HG02571 (cell line): Measurements from ENCODE around the gene DGKB.

ENCODE experiments used
- ATAC-seq: cut with Tn5 transposase; IDR thresholded peaks from one replicate; pipeline ENCODE4 v1.9.1; 2021; ENCODE audit warnings: mild to moderate bottlenecking, moderate library complexity; ENCODE audit not compliant: unreplicated experiment

DGKB gene

DNA sequence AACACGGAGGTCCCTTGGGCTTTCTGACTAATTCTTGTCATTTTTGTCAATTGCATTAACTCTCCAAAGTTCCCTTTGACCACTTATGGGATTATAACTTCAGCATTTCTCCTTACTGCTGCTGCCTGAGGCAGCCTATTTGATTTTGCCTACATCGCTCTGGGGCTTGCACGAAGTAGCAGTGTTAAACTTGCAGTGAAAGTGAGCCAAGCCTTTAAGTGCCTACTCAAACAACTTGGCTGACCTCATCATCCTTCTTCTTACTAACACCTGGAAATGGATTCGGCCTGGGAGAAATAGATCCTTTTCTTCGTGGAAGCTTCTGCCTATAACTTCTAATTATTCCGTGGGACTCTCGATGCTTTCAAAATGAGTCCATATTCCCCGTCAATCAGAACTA lies 76.6 kb downstream of the DGKB start:
- ATAC-seq: no peak

DNA sequence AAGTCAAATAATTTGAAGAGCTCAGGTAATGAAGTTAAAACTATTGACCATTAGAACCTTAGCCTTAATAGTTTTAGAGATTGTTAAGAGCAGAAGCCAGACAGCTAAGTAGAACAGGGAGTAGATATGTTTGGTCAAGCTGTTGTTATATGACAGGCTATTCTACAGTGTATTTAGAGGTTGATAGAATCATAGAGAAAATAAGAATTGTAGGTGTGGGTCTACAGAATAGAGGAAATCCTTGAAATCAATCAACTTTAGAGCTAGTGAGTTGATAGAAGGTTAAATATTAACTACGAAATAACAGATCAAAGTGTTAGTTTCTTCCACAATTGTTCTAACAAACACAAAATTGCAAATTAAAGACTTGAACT lies 80.1 kb downstream of the DGKB start:
- no peak for ATAC-seq

DNA sequence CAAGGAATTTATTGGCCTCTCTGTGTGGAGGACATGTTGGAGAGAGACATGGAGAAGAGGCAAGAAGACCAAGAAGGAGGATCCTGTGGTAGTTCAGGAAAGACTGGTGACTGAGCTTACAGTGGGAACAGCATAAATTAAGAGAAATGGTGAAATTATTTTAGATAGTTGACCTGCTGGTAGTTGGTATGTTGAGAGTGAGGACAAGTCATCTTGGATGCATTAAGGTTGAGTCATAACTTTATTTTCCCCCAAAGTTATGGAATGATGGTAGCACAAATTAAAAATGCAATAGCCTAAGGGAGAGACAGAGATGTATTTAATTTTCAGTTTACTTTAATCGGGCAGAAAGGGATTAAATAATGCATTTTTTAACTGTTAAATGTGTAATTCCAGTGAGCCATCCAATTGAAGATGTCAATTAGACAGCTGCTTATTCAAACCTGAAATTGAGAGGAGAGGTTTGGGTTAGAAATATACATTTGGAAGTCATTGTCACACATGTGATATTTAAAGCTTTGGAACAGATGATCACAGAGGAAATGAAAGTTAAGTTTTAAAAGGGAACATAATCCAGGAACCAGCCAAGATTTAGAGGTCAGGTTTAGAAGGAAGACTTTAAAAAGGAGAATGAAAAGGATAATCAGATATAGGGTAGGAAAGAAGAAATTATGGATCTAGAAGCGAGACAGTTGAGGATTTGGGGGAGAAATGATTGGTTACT lies 80.6 kb downstream of the DGKB start:
- no peak for ATAC-seq

DNA sequence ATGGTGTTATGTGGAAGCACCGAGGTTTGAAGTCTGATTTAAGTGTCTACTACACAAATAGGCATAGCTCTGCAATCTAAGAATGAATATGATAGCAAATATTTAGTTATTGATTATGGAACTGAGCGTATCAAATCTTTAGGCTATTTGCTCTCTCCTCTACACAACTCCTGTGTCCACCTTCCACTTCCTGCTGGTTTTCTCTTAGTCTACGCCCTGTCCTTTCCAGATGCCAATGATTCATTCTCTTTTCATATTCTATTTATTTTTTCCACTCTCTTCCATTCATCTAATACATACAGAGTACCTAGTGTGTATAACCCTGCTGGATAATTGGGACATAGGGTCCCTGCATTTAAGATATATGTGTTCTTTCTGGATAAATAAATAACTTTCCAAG lies 83.7 kb downstream of the DGKB start:
- no peak for ATAC-seq

DNA sequence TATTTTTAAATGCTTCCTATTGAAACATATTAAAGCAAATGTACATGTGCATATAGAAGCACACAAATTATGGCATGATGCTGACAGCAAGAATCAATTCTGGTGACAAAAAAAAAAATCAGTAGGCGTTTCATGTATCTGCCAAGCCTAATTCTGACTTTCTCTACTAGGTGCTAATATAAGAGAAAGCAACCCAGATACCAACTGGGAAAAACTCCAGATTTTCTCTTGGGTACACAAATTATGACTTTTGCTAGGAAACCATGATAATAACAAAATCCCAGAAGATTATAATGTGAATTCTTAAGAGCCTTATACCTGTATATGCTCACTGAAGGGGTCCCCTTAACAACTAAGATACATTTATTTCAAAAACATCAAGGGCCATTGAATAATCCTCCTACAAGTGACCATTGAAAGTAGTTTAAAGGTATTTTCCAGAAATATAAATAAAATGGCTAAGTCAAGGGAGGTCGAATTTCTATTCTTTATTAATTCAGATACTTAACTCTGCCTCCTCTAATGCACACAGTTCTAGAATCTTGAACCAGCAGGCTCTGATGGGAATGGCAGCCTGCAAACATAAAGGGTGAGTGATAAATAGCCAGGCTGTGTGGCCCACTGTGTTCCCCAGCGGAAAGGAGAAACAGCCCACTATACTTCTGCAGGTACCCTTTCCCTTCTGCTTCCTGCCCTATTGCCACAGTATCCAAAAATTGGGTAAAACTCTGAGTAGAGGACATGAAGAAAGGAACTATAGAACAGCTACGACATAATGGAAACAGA lies 84.5 kb downstream of the DGKB start:
- ATAC-seq: no peak

DNA sequence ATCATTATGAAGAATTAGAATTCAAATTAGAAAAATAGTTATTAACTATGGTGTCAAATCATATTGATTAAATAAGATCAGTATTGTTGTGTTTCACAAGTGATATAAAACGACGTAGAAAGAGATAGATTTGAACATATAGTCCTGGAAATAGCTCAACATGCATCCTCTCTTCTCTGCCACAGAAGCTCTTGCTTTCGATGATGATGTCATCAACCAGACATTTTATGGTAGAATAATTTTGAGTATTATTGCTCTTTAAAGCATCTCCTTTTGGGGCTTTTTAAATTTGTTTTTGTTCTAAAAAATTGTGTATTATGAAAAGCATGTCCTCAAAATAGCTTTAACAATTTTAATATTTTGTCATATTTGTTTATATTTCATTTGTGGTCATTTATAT lies 95.0 kb downstream of the DGKB start:
- ATAC-seq: no peak

DNA sequence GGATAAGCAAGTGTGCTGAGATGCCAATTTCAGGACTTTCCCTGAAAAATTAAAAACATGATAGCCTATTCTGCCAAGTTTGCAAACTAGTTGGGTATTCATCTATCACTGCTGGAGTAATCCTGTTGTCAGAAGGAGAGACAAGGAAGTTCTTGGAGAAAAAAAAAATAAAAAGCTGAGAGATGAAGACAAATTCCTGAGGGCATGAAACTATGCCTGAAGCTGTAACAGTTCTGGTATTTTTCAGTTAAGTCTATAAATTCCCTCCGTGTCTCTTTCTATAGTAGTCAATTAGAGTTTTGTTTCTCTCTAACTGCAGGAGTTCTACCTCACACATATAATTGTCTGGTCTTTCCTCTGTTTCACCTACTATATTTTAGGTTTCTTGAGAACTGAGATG lies 95.7 kb downstream of the DGKB start:
- ATAC-seq: no peak

DNA sequence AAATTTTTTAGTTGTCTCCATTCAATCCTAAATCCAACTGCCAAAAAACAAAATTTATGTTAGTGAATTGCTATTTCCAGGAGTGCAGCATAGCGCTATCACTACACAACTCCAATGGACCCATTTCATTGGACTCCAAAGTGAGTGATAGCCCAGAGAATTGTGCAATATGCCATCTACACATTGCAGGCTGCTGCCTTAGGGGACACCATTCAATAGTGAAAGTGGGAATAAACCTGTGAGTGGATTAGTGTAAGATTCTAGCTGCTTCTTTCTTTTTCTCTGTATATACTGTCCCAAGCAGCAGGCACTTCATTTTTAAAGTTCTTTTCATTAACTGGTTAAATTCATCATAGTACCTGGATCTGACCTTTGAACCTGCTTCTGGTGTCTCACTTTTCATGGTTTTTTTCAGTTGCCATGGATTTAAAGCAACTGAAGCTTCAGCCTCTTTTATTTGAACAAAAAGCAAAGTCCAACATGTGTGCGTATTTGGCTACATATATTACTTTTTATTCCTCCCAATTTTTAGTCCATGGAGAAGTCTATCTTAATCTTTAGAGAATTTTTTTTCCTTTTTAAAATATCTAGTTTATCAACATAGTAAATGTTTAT lies 97.3 kb downstream of the DGKB start:
- no peak for ATAC-seq

DNA sequence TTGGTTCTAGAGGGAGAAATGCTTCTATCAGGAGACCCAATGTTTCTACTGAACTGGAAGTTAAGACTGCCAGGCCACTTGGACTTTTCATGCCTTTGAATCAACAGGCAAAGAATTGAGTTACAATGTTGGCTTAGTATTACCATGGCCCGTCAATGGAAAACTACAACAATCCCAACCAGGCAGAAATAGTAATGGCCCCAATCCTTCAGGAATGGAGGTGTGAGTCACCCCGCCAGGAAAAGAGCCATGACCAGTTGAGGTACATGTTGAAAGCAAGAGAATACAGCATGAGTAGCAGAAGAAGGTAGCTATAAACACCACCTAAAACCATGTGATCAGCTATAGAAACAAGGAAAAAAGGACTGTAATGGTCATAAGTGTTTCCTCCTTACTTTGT lies 101.9 kb downstream of the DGKB start:
- ATAC-seq: no peak

DNA sequence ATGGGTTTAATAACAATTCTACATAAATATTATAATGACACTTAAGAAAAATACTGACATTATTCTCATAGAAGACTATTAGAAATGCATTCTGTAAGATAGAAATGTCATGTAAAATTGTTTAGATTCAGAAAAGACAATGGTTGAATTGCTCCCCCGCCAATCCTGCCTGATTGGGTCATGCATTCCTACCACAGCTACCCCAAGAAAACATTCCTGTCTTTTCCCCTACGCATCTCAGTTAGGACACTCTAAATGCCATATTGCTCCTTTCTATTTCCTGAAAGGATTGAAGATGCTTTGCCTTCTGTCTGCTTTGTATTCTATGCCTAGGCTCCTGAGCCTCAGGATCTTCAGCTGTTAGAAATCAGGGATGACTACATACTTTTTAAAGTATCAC lies 109.4 kb downstream of the DGKB start:
- ATAC-seq: no peak

DNA sequence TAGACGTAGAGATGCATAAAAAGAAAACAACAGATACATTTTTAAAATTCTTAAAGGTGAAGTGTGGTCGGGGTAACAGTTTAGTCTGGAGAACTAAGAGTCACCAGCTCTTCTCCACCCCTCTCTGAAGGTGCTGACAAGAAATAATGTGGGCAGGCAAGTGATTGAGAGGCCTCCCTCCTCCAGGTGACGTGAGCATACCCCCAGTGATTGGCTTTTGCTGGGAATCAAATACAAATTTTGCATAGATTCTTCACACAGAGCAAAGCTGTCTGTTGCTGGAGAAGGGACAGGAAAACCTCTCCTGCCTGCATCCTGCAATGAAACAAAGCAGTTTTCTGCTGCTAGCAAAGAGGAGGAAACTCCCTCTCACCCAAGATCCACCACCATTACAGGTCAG lies 115.0 kb downstream of the DGKB start:
- no peak for ATAC-seq

DNA sequence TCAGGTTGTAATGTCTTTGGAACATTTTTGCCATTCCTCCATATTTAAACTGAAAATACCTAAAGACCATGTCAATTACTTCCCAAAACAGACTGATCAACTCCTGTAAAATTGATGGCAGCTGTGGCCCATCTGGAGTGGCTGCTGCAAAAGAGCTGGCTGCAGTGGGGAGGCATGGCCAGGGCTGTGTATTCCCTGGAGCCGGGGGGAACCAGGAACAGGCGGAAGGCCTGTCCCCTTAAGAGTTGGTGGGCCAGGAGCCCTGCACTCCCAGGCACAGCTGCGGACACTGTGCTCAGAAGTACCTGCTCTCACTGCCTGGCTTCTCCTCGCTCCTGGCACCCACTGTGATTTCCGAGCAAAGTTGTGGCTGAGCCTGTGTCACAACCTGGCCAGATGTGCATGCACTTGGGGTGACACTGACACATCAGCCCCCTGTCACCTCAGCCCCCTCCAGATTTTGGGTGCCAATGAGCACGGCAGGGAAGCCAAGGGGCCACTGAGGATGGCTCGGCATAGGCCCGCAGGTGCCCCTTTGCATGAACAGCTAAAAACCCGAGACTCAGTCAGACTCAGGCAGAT lies 116.1 kb downstream of the DGKB start:
- no peak for ATAC-seq

DNA sequence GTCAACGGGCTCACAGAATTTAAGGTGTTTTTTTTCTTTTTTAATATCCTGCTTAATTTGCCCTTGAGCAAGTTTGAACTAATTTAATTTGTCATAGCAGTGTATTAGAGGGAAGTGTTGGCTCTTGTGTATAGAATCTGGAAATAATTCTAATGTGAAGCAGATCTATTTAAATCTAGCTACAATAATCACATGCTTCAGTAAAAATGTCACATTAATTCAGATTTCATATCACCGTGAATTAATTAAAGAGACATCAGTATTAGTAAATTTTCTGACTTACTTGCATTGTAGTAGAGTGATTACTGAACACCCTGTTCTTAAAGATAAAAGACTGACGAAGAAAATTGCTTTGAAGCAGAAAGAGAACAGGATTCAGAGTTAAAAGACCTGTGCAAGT lies 124.7 kb downstream of the DGKB start:
- ATAC-seq: no peak

DNA sequence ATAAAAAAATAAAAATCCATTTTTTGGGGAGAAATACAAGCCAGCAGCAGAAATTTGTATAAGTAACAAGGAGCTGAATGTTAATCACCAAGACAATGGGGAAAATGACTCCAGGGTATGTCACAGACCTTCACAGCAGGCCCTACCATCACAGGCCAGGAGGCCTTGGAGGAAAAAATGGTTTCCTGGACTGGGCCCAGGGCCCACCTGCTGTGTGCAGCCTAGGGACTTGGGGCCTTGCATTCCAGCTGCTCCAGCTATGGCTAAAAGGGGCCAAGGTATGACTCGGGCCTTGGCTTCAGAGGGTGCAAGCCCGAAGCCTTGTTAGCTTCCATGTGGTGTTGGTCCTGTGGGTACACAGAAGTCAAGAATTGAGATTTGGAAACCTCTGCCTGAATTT lies 126.3 kb downstream of the DGKB start:
- no peak for ATAC-seq

DNA sequence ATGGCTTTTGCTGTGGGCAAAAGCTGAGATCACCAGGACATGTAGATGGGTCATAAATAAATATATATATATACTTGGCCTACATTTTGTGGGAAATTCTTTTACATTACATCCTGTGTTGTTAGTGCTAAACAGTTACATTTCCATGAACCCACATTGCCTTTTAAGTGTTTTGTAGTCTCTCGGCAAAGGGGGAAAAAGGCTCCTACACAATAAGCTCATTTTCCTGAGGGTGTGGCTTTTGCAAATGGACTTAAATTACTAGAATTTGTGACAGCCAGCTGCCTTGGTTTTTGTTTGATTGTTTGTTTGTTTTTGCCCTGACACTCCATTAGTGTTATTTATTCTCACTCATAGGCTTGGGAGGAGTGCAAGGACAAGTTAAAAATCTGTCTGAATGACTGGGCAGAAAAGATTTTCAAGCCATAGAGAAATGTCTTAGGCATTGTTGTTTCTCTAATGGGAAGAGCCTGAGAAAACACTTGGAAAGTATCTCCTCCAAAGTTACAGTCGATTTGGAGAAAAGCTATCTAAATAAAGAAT lies 128.8 kb downstream of the DGKB start:
- no peak for ATAC-seq

DNA sequence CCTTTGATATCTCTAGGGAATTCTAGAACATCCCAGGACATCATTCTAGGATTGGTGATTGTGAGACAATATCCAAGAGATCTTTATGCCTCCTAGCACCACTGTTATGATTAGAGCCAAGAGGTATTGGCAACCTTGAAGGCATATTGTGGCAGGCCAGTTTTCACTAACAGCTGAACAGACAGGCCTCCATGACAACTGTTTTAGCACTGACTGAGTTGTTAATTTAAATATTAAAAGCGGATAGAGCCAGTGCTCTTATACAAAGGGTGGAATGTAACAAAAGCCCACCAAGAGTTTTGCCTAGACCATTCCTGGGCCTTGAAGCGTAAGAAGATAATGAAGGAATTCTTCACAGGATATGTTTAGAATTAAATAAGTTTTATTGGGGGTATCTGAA lies 131.9 kb downstream of the DGKB start:
- no peak for ATAC-seq

DNA sequence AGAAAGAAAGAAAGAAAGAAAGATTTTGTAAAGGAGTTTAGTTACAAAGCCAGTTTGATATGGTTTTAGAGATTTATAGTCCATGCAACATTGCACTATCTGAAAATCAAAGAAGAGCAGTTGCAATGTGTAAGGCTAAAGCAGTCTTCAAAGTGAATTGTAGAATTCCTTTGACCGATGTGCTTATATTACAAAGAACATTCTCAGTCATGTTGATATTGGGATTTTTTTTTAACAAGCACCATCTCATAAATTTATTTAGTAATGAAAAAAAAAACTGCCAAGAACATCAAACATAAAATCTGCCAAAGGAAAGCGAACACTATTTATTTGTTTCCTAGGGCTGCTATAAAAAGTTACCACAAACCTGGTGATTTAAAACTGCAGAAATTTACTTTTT lies 133.3 kb downstream of the DGKB start:
- ATAC-seq: no peak

DNA sequence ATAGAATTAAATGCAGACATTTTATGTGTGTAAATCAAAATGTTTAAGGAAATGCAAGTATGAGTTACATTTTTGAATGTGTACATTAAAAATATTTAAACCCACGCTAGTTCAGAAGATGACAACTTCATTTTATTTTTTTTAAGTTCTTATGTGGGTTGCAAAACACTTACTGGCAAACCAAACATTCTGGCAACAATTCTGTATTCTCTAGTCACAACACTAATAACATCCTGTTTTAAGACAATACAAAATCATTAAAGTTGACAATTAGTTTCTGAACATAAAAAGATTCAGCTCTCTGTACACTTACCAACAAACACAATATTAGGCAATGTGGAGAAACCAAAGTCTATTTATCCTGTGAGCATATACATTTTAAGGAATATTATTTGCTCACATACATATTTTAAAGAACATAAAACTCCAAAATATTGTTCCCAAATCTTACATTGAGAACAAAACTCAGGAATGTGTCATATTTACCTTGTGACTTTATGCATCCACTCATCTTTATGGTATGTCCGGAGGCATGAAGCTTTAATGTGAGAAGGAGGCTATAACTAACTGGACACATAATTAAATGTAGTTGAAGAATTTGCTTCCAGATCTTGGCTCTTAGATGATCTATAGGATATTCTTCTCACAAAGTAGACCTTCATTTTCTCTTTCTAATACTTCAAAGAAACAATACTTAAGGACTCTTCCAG lies 134.7 kb downstream of the DGKB start:
- ATAC-seq: no peak

DNA sequence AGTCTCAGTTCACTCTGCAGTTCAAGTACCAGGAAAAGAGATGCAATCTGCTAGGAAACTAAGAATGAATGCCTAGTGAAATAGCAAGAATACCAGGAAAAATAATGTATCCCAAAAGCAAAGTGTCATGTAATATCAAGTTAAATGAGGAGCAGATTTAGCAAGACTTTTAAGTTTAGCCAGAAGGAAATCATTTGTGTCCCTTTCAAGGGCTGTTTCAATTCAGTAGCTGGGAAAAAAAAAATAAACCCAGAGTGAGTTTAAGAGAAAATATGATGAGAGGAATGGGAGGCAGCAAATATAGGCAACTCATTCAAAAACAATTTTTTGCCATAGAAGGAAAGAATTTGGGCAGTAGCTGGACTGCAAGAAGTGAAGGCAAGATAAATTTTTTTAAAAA lies 135.8 kb downstream of the DGKB start:
- ATAC-seq: no peak

DNA sequence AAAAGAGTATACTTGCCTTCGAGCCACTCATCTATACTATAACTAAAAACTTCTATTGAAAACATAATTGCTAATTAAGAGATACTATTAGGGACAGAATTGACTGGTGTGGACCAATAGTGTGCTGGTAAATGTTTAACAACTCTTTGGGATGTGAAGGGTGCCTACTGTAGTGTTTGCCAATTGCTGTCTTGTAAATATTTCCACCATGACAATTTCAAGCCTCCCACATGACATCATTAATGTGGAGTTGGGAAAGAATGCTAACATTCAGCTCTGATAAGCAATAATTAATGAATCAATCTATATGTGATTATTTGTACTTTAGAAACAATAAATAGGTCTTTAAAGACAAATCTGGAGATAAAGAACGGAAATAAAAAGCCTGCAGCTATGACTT lies 136.8 kb downstream of the DGKB start:
- no peak for ATAC-seq

DNA sequence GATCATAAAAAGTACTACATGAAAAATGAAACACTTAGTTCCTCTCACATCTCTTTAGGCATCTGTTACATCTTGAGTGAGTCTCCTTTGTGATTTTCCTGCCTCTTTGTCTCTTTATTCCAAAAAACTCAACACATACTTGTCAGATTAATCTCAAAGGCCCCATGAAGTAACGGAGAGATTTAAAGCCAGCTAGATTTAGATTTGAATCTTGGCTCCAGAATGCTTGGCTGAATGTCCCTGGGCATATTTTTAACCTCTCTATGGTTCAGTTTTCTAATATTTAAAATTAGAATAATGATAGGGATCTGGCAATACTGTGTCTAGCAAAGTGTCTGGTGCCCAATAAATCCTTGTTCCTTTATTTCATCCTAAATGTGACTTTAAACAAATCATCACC lies 140.0 kb downstream of the DGKB start:
- ATAC-seq: no peak
